ENCODE data around the gene MAP3K19. TPM values are rescaled to one million over a fixed set of nuclear protein-coding genes. Genes with fewer than 3 reads are reported as not detected.

MAP3K19 gene
- total and polyA plus RNA-seq, 2 donors = 0.05 to 0.11 TPM

- DNase-seq (ENCODE audit: low read depth in 6 of 9, low spot score in 9 of 9) = no peak
- no peaks in the 10 kb centered on the region for H3K27me3 ChIP-seq (ENCODE audit: control insufficient read depth in 2 of 2, insufficient read depth in 1 of 2, low read length in 1 of 2)
- peaks cover 0 to 1% of the 10 kb centered on the region in 2 donors for H3K9me3 ChIP-seq (ENCODE audit: control insufficient read depth in 2 of 2, insufficient read depth in 1 of 2, low read length in 1 of 2)
- no peak overlapping the region for H3K4me3 ChIP-seq (ENCODE audit: low read length in 2 of 2)
- over 99% methylated on average over 2 of the region's 2 CpGs for WGBS
- no peaks in the 10 kb centered on the region for H3K4me1 ChIP-seq (ENCODE audit: control insufficient read depth in 2 of 2, insufficient read depth in 2 of 2, low read length in 2 of 2)
- peaks cover 3% of the 10 kb centered on the region in 2 donors for H3K36me3 ChIP-seq (ENCODE audit: control insufficient read depth in 2 of 2, insufficient read depth in 2 of 2, low read length in 1 of 2)
- no peak overlapping the region for H3K27ac ChIP-seq (ENCODE audit: low read depth in 1 of 2, low read length in 1 of 2)
Observed at GRCh38 chr2:135086222-135086621, 39.0 kb upstream of the MAP3K19 start.

- Histone ChIP-seq H3K27ac (ENCODE audit: low read depth in 1 of 2, low read length in 1 of 2) (no peak overlapping the region), H3K36me3 (ENCODE audit: control insufficient read depth in 2 of 2, insufficient read depth in 2 of 2, low read length in 1 of 2) (peaks cover 5 to 7% of the 10 kb centered on the region in 2 donors)
Observed at GRCh38 chr2:135078417-135078816, 31.2 kb upstream of the MAP3K19 start.

GRCh38 chr2:135076556-135076955, 29.3 kb upstream of the MAP3K19 start:
- peaks cover 2 to 5% of the 10 kb centered on the region in 2 donors for H3K36me3 ChIP-seq (ENCODE audit: control insufficient read depth in 2 of 2, insufficient read depth in 2 of 2, low read length in 1 of 2)
- WGBS = 100% methylated on average over 2 of the region's 2 CpGs
- DNase-seq (ENCODE audit: low read depth in 6 of 9, low spot score in 9 of 9) = no peak
- no peak overlapping the region for H3K4me3 ChIP-seq (ENCODE audit: low read length in 2 of 2)
- no peaks in the 10 kb centered on the region for H3K4me1 ChIP-seq (ENCODE audit: control insufficient read depth in 2 of 2, insufficient read depth in 2 of 2, low read length in 2 of 2)
- H3K27me3 ChIP-seq (ENCODE audit: control insufficient read depth in 2 of 2, insufficient read depth in 1 of 2, low read length in 1 of 2) = no peaks in the 10 kb centered on the region
- no peak overlapping the region for H3K27ac ChIP-seq (ENCODE audit: low read depth in 1 of 2, low read length in 1 of 2)
- H3K9me3 ChIP-seq (ENCODE audit: control insufficient read depth in 2 of 2, insufficient read depth in 1 of 2, low read length in 1 of 2) = peaks cover 3 to 15% of the 10 kb centered on the region in 2 donors

More at GRCh38 chr2:135078417-135078816, 31.2 kb upstream of the MAP3K19 start:
- Histone ChIP-seq H3K4me3 (ENCODE audit: low read length in 2 of 2) (no peak overlapping the region), H3K9me3 (ENCODE audit: control insufficient read depth in 2 of 2, insufficient read depth in 1 of 2, low read length in 1 of 2) (peaks cover 0 to 9% of the 10 kb centered on the region in 2 donors), H3K27me3 (ENCODE audit: control insufficient read depth in 2 of 2, insufficient read depth in 1 of 2, low read length in 1 of 2) (no peaks in the 10 kb centered on the region), H3K4me1 (ENCODE audit: control insufficient read depth in 2 of 2, insufficient read depth in 2 of 2, low read length in 2 of 2) (no peaks in the 10 kb centered on the region)
- DNase-seq (ENCODE audit: low read depth in 6 of 9, low spot score in 9 of 9) = no peak

- Histone ChIP-seq H3K36me3 (ENCODE audit: control insufficient read depth in 2 of 2, insufficient read depth in 2 of 2, low read length in 1 of 2) (peaks cover 2 to 8% of the 10 kb centered on the region in 2 donors), H3K4me1 (ENCODE audit: control insufficient read depth in 2 of 2, insufficient read depth in 2 of 2, low read length in 2 of 2) (no peaks in the 10 kb centered on the region), H3K9me3 (ENCODE audit: control insufficient read depth in 2 of 2, insufficient read depth in 1 of 2, low read length in 1 of 2) (peaks cover 5 to 21% of the 10 kb centered on the region in 2 donors), H3K4me3 (ENCODE audit: low read length in 2 of 2) (no peak overlapping the region), H3K27ac (ENCODE audit: low read depth in 1 of 2, low read length in 1 of 2) (no peak overlapping the region), H3K27me3 (ENCODE audit: control insufficient read depth in 2 of 2, insufficient read depth in 1 of 2, low read length in 1 of 2) (no peaks in the 10 kb centered on the region)
- WGBS = 98% methylated on average over 3 of the region's 3 CpGs
- no peak for DNase-seq (ENCODE audit: low read depth in 6 of 9, low spot score in 9 of 9)
Observed at GRCh38 chr2:135074216-135074615, 27.0 kb upstream of the MAP3K19 start.

- WGBS = over 99% methylated on average over 3 of the region's 3 CpGs
Observed at GRCh38 chr2:135072125-135072997, 25.1 kb upstream of the MAP3K19 start.

GRCh38 chr2:135066710-135067109, 19.5 kb upstream of the MAP3K19 start:
- peaks cover 3 to 8% of the 10 kb centered on the region in 2 donors for H3K9me3 ChIP-seq (ENCODE audit: control insufficient read depth in 2 of 2, insufficient read depth in 1 of 2, low read length in 1 of 2)
- H3K4me1 ChIP-seq (ENCODE audit: control insufficient read depth in 2 of 2, insufficient read depth in 2 of 2, low read length in 2 of 2) = no peaks in the 10 kb centered on the region
- no peak overlapping the region for H3K4me3 ChIP-seq (ENCODE audit: low read length in 2 of 2)
- H3K36me3 ChIP-seq (ENCODE audit: control insufficient read depth in 2 of 2, insufficient read depth in 2 of 2, low read length in 1 of 2) = peaks cover 8 to 13% of the 10 kb centered on the region in 2 donors
- H3K27me3 ChIP-seq (ENCODE audit: control insufficient read depth in 2 of 2, insufficient read depth in 1 of 2, low read length in 1 of 2) = no peaks in the 10 kb centered on the region
- no peak overlapping the region for H3K27ac ChIP-seq (ENCODE audit: low read depth in 1 of 2, low read length in 1 of 2)
- WGBS = 95% methylated on average over 1 of the region's 1 CpG
- no peak for DNase-seq (ENCODE audit: low read depth in 6 of 9, low spot score in 9 of 9)

More at GRCh38 chr2:135072125-135072997, 25.1 kb upstream of the MAP3K19 start:
- H3K9me3 ChIP-seq (ENCODE audit: control insufficient read depth in 2 of 2, insufficient read depth in 1 of 2, low read length in 1 of 2) = peaks cover 5 to 21% of the 10 kb centered on the region in 2 donors
- no peak overlapping the region for H3K27ac ChIP-seq (ENCODE audit: low read depth in 1 of 2, low read length in 1 of 2)
- no peak overlapping the region for H3K4me3 ChIP-seq (ENCODE audit: low read length in 2 of 2)
- H3K36me3 ChIP-seq (ENCODE audit: control insufficient read depth in 2 of 2, insufficient read depth in 2 of 2, low read length in 1 of 2) = peaks cover 0 to 4% of the 10 kb centered on the region in 2 donors
- DNase-seq (ENCODE audit: low read depth in 6 of 9, low spot score in 9 of 9) = peak in 1 of 9 donors; percentile 9
- no peaks in the 10 kb centered on the region for H3K27me3 ChIP-seq (ENCODE audit: control insufficient read depth in 2 of 2, insufficient read depth in 1 of 2, low read length in 1 of 2)
- no peaks in the 10 kb centered on the region for H3K4me1 ChIP-seq (ENCODE audit: control insufficient read depth in 2 of 2, insufficient read depth in 2 of 2, low read length in 2 of 2)

- WGBS = 96% methylated on average over 2 of the region's 2 CpGs
- DNase-seq (ENCODE audit: low read depth in 6 of 9, low spot score in 9 of 9) = no peak
- Histone ChIP-seq H3K9me3 (ENCODE audit: control insufficient read depth in 2 of 2, insufficient read depth in 1 of 2, low read length in 1 of 2) (no peaks in the 10 kb centered on the region), H3K4me1 (ENCODE audit: control insufficient read depth in 2 of 2, insufficient read depth in 2 of 2, low read length in 2 of 2) (no peaks in the 10 kb centered on the region), H3K36me3 (ENCODE audit: control insufficient read depth in 2 of 2, insufficient read depth in 2 of 2, low read length in 1 of 2) (peaks cover 11 to 19% of the 10 kb centered on the region in 2 donors), H3K4me3 (ENCODE audit: low read length in 2 of 2) (no peak overlapping the region), H3K27ac (ENCODE audit: low read depth in 1 of 2, low read length in 1 of 2) (no peak overlapping the region), H3K27me3 (ENCODE audit: control insufficient read depth in 2 of 2, insufficient read depth in 1 of 2, low read length in 1 of 2) (no peaks in the 10 kb centered on the region)
Observed at GRCh38 chr2:135064149-135064548, 16.9 kb upstream of the MAP3K19 start.

- peaks cover 11 to 19% of the 10 kb centered on the region in 2 donors for H3K36me3 ChIP-seq (ENCODE audit: control insufficient read depth in 2 of 2, insufficient read depth in 2 of 2, low read length in 1 of 2)
- H3K4me1 ChIP-seq (ENCODE audit: control insufficient read depth in 2 of 2, insufficient read depth in 2 of 2, low read length in 2 of 2) = no peaks in the 10 kb centered on the region
- H3K9me3 ChIP-seq (ENCODE audit: control insufficient read depth in 2 of 2, insufficient read depth in 1 of 2, low read length in 1 of 2) = no peaks in the 10 kb centered on the region
- DNase-seq (ENCODE audit: low read depth in 6 of 9, low spot score in 9 of 9) = no peak
- no peak overlapping the region for H3K27ac ChIP-seq (ENCODE audit: low read depth in 1 of 2, low read length in 1 of 2)
- 98% methylated on average over 1 of the region's 1 CpG for WGBS
- no peak overlapping the region for H3K4me3 ChIP-seq (ENCODE audit: low read length in 2 of 2)
- no peaks in the 10 kb centered on the region for H3K27me3 ChIP-seq (ENCODE audit: control insufficient read depth in 2 of 2, insufficient read depth in 1 of 2, low read length in 1 of 2)
Observed at GRCh38 chr2:135063210-135063609, 16.0 kb upstream of the MAP3K19 start.

GRCh38 chr2:135059577-135059976, 12.3 kb upstream of the MAP3K19 start:
- no peaks in the 10 kb centered on the region for H3K4me1 ChIP-seq (ENCODE audit: control insufficient read depth in 2 of 2, insufficient read depth in 2 of 2, low read length in 2 of 2)
- no peaks in the 10 kb centered on the region for H3K9me3 ChIP-seq (ENCODE audit: control insufficient read depth in 2 of 2, insufficient read depth in 1 of 2, low read length in 1 of 2)
- peaks cover 11 to 15% of the 10 kb centered on the region in 2 donors for H3K36me3 ChIP-seq (ENCODE audit: control insufficient read depth in 2 of 2, insufficient read depth in 2 of 2, low read length in 1 of 2)
- H3K4me3 ChIP-seq (ENCODE audit: low read length in 2 of 2) = no peak overlapping the region
- H3K27me3 ChIP-seq (ENCODE audit: control insufficient read depth in 2 of 2, insufficient read depth in 1 of 2, low read length in 1 of 2) = no peaks in the 10 kb centered on the region
- no peak for DNase-seq (ENCODE audit: low read depth in 6 of 9, low spot score in 9 of 9)
- no peak overlapping the region for H3K27ac ChIP-seq (ENCODE audit: low read depth in 1 of 2, low read length in 1 of 2)
